Measurements from ENCODE around the gene PON1.

The PON1 gene

DNA sequence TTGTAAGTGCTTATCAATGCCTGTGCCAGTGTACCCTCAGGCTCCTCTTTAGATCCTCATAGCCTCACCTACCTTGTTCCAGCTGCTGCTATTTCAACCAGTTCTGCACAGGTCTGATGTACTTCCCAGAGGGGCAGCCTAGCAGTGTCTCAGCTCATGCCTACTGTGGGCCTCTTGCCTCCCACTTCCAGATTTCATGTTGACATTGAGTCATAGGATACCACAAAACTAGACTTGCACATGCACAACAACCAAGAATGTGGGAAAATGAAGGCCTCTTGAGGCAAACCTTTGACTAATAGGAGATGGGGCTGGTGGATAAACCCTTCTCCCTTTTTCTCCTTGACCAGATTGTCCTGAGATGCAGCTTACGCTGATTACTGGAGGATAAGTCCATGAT lies 40.8 kb upstream of the PON1 start:
- no peak overlapping the region for H3K9ac ChIP-seq
- H3K27me3 ChIP-seq (ENCODE audit: insufficient read depth, low read depth), result no peaks in the 10 kb centered on the region
- H2AFZ ChIP-seq (ENCODE audit: low read depth), result no peak overlapping the region
- H3K4me3 ChIP-seq (IDR thresholded peaks at IDR 0.05; ENCODE audit: insufficient read depth, low read depth, low read length), result no peak overlapping the region
- no peaks in the 10 kb centered on the region for H4K20me1 ChIP-seq (ENCODE audit: insufficient read depth)
- no peaks in the 10 kb centered on the region for H3K36me3 ChIP-seq (ENCODE audit: insufficient read depth)
- H3K27ac ChIP-seq, result no peak overlapping the region
- H3K4me2 ChIP-seq, result no peak overlapping the region
- no peaks in the 10 kb centered on the region for H3K4me1 ChIP-seq (ENCODE audit: low read depth, poor library complexity, severe bottlenecking)
- no peaks in the 10 kb centered on the region for H3K79me2 ChIP-seq (ENCODE audit: insufficient read depth, low read depth)
- TF ChIP-seq CTCF (conservative IDR thresholded peaks at IDR 0.05; ENCODE audit: low read depth, low read length), result no peak

- Histone ChIP-seq H3K4me2 (no peak overlapping the region), H3K79me2 (ENCODE audit: insufficient read depth, low read depth) (no peaks in the 10 kb centered on the region), H3K4me3 (IDR thresholded peaks at IDR 0.05; ENCODE audit: insufficient read depth, low read depth, low read length) (no peak overlapping the region), H4K20me1 (ENCODE audit: insufficient read depth) (no peaks in the 10 kb centered on the region), H2AFZ (ENCODE audit: low read depth) (no peak overlapping the region), H3K36me3 (ENCODE audit: insufficient read depth) (no peaks in the 10 kb centered on the region), H3K27me3 (ENCODE audit: insufficient read depth, low read depth) (no peaks in the 10 kb centered on the region), H3K9ac (no peak overlapping the region), H3K4me1 (ENCODE audit: low read depth, poor library complexity, severe bottlenecking) (no peaks in the 10 kb centered on the region), H3K27ac (no peak overlapping the region)
- TF ChIP-seq CTCF (conservative IDR thresholded peaks at IDR 0.05; ENCODE audit: low read depth, low read length), result no peak
These were observed 33.3 kb upstream of the PON1 start for GRCh38 chr7:95357623-95358022.

GRCh38 chr7:95342642-95343307 lies 18.4 kb upstream of the PON1 start:
- TF ChIP-seq CTCF (conservative IDR thresholded peaks at IDR 0.05; ENCODE audit: low read depth, low read length), result no peak
- no peak overlapping the region for H3K27ac ChIP-seq
- H2AFZ ChIP-seq (ENCODE audit: low read depth), result no peak overlapping the region

GRCh38 chr7:95342029-95342428 lies 17.7 kb upstream of the PON1 start:
- Histone ChIP-seq H3K4me1 (ENCODE audit: low read depth, poor library complexity, severe bottlenecking) (no peaks in the 10 kb centered on the region), H3K27me3 (ENCODE audit: insufficient read depth, low read depth) (no peaks in the 10 kb centered on the region), H4K20me1 (ENCODE audit: insufficient read depth) (no peaks in the 10 kb centered on the region), H3K36me3 (ENCODE audit: insufficient read depth) (no peaks in the 10 kb centered on the region), H3K79me2 (ENCODE audit: insufficient read depth, low read depth) (no peaks in the 10 kb centered on the region), H3K4me3 (IDR thresholded peaks at IDR 0.05; ENCODE audit: insufficient read depth, low read depth, low read length) (no peak overlapping the region), H3K4me2 (no peak overlapping the region), H3K9ac (no peak overlapping the region), H3K27ac (no peak overlapping the region), H2AFZ (ENCODE audit: low read depth) (no peak overlapping the region)
- TF ChIP-seq CTCF (conservative IDR thresholded peaks at IDR 0.05; ENCODE audit: low read depth, low read length), result no peak

More at GRCh38 chr7:95342642-95343307, 18.4 kb upstream of the PON1 start:
- Histone ChIP-seq H4K20me1 (ENCODE audit: insufficient read depth) (no peaks in the 10 kb centered on the region), H3K4me1 (ENCODE audit: low read depth, poor library complexity, severe bottlenecking) (no peaks in the 10 kb centered on the region), H3K36me3 (ENCODE audit: insufficient read depth) (no peaks in the 10 kb centered on the region), H3K27me3 (ENCODE audit: insufficient read depth, low read depth) (no peaks in the 10 kb centered on the region), H3K9ac (no peak overlapping the region), H3K4me3 (IDR thresholded peaks at IDR 0.05; ENCODE audit: insufficient read depth, low read depth, low read length) (no peak overlapping the region), H3K79me2 (ENCODE audit: insufficient read depth, low read depth) (no peaks in the 10 kb centered on the region), H3K4me2 (no peak overlapping the region)

All from KMS-11 (cell line).